Stimulated activated CD8-positive, alpha-beta memory T cell treated with anti-CD3 and anti-CD28 coated beads, Interleukin-2, amount 100 ng/mL, for 1 hour (primary cell): ENCODE measurements around the gene NEGR1.

ENCODE experiments used
- DNase-seq, 2 donors: peaks; one replicate each; pipeline ENCODE4 v3.0.0-alpha.2; 2020; ENCODE audit warnings: low read depth in 2 of 2

The NEGR1 gene

DNA sequence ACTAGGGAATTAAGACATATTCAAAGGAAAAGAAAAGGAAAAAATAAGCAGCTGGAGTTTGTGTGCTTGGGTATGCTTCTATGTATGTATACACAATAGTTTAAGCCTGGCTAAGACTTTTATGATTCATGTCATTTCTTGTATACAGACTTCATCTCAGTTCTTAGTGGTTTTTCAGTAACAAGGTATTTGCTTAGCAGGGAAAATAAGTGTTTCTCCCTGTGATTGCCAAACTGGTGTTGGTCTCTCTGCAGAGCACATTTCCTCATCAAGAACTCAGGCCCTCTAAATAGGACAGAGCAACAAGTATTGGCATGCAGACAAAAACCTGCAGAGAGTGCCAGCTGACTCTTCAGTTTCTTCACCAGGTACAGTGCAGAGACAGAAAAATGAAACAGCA lies 717.1 kb downstream of the NEGR1 start:
- no peak for DNase-seq

DNA sequence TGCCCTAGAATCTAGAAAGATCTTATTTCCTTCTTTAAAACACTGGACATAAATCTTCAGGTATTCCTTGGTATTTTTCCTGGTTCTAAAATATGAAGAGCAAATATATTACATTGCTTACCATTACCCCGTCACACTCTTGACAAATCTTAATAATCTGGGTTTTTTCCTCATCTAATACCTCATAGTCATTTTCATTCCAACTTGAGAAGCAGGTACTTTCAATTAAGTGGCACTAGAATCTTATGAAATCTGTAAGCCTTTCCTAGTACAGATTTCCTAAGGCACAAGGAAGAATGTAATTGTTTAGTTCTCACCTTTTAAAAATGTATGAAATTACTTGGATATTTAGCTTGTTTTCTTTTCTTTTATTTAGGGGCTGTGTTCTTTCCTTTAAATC lies 720.0 kb downstream of the NEGR1 start:
- no peak for DNase-seq

DNA sequence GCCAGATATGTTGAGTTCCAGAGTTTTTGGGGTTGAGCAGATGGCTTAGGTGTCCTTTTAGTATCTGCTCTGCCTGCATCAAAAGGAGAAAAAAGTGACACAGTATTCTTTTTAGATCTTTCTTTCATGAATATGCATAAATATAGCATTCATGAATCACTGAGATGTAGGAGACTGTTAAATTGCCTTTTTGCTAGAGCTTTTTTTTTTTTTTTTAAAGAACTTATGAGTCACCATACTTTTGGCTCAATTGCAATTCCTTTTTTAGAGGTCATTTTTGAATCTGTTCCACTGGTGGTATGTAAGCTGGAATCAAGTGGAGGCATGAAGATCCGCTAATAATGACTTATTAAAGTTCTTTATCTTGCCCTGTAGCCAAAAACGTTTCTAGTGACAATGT lies 720.6 kb downstream of the NEGR1 start:
- DNase-seq = no peak

GRCh38 chr1:71561206-71561605 lies 721.1 kb downstream of the NEGR1 start:
- DNase-seq = no peak

DNA sequence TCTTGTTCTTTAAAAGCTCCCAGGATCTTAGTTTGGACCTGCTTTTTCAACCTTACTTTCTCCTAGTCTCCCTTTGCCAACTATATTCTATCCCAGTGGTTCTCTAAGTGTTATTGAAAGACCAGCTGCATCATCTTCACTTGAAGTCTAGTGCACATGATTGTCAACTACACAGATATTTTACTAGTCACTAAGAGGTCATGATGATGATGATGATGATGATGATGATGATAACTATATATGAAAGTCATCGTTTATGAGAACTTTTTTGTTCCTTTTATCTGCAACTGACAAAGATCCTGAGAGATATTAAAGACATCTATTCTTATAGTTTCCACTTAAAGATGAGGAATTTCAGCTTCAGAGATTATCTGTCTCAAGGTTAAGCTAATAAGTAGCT lies 722.5 kb downstream of the NEGR1 start:
- DNase-seq = no peak

GRCh38 chr1:71557138-71557537 lies 725.2 kb downstream of the NEGR1 start:
- no peak for DNase-seq

DNA sequence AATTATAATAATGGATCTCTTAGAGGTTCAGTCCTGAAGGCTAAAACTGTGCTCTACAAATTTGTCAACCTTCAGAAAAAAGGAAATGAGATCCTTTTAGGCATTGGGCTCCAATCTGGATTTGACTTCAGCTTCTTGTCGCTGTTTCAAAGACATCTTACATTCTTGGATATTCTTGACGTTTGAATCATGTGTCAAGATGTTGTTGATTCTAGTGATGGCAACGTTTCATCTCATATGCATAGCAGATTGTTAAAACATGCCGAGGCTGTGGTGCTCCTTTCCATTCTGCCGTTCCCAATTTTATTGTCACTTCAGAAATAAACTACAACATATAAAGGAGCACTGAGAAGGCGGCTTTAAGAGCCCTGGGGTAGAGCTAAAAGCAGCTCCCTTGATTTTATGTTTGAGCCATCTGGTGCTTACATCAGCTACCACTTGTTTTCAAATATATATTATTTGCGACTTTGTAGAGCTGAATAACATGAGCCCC lies 733.9 kb downstream of the NEGR1 start:
- no peak for DNase-seq

DNA sequence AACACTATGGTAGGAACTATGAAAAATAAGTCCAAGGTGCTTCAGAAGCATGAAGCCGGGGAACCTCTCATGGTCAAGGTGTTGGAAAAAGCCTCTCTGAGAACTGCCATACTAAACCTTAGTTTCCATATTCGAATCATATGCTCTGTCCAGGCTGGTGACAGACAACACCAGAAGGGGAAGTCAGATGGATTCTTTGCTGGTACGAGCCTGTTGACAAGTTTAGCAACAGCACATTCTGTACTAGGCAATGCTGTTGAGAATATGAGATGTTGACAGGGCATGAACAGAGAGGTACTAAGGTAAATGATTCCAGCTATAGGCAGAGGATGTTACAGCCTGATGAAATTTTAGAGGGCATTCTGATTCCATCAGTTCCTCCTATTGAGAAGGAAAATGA lies 740.2 kb downstream of the NEGR1 start:
- no peak for DNase-seq

- DNase-seq = no peak
Measured at GRCh38 chr1:71533950-71534349, 748.4 kb downstream of the NEGR1 start.

DNA sequence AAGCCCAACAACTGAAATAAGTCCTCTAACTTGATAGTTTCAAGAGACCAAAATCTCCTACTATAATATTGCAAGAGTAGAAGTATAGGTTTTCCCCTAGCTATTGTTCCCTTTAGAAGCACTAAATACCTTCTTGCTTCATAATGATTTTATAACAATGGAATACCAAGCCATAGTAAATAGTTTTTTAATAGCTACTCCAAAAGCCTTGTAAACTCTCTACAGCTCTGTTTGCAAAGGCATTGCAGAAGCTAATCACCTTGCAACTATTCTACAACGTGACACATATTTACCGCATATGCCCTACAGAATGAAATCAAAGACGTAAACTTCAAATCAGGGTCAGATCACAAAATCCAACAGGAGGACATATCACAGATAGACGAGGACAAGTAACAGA lies 750.0 kb downstream of the NEGR1 start:
- DNase-seq = no peak

- no peak for DNase-seq
Measured at GRCh38 chr1:71526824-71527223, 755.5 kb downstream of the NEGR1 start.

DNA sequence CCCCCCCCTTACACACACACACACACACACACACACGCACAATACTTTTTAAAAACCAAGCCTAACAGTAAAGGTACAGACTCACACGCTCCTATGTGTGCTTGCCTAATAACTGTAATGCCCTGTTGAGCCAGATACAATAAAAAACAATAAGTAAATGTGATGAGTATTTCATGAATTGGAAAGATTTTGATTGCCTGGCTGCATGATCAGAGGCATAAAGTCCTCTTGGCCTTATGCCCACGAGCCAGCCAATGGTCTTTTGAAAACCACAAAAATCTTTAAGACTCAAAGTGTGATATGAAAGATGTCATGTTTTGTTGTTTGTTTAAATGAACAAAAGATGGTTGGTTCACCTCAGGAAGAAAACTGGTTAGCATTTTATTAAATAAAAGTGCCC lies 759.6 kb downstream of the NEGR1 start:
- DNase-seq = no peak

- DNase-seq = no peak
Measured at GRCh38 chr1:71521655-71522264, 760.6 kb downstream of the NEGR1 start.

- DNase-seq = no peak
Measured at GRCh38 chr1:71511505-71511904, 770.8 kb downstream of the NEGR1 start.

- DNase-seq = no peak
Measured at GRCh38 chr1:71510725-71511124, 771.6 kb downstream of the NEGR1 start.

GRCh38 chr1:71509051-71509595 lies 773.2 kb downstream of the NEGR1 start:
- no peak for DNase-seq

- DNase-seq = no peak
Measured at GRCh38 chr1:71502006-71502405, 780.3 kb downstream of the NEGR1 start.

GRCh38 chr1:71498542-71498941 lies 783.8 kb downstream of the NEGR1 start:
- no peak for DNase-seq

DNA sequence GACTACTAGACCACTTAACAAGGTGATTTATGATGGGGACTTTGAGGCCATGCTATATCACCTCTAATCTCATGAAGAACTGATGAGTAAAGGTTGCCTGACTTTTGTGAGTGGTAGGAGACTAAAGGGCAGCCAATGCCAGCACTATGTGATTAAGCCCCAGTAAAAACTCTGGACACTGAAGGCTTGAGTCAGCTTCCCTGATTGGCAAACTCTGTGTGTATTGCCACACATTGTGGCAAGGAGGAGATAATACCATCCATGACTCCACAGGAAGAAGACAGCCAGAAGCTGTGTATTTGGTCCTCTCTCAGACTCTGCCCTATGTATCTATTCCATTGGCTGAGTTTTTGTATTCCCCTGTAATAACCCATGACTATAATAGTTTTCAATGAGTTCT lies 788.2 kb downstream of the NEGR1 start:
- no peak for DNase-seq

DNA sequence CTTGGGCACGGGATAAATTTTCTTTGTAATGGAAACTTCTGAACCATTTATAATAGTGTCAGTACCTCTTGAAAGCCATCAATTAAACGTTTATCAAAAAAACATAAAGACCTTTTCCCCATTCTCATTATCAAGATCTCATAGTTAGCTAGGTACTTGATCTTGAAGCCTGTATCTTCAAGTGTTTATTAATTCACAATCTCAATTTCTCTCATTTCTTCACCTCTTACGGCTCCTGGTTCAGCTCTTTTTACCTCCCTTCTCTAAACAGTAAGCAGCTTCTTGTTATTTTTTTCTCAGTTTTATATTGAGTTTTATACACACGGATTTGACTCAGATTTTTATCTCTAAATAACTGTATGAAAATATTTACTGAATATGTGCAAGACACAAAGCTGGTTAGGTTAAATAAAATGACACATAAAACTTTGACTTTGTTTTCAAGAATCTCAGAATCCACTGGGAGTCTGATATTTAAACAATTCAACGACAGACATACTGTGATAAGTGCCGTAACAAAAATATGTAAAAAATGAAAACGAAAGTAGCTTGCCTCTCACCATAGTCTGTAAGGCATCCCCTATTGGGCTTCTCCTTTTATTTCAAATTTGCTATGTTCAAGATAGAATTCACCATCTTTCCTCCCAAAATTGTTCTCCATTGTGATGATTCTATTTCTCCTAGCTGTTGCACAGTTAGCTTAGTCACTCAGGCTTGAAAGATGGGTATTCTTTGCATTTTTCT lies 789.9 kb downstream of the NEGR1 start:
- no peak for DNase-seq

DNA sequence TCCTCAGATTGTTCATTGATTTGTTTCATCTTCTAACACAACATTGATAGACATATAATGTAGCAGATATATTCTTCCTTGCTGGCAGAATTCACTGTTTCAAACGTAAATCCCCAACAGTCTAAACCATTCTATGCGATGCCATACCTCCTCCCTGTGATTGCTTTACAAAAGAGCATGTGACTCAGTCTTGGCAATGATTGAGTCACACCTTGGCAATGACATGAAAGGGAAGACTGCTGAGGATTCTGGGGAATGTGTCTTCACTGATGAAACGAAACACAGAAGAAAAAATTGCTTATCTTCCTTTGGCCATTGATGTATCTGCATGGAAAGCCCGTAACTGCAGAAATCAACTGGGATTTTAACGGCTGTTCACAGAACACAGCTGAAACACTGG lies 791.9 kb downstream of the NEGR1 start:
- DNase-seq = no peak

DNA sequence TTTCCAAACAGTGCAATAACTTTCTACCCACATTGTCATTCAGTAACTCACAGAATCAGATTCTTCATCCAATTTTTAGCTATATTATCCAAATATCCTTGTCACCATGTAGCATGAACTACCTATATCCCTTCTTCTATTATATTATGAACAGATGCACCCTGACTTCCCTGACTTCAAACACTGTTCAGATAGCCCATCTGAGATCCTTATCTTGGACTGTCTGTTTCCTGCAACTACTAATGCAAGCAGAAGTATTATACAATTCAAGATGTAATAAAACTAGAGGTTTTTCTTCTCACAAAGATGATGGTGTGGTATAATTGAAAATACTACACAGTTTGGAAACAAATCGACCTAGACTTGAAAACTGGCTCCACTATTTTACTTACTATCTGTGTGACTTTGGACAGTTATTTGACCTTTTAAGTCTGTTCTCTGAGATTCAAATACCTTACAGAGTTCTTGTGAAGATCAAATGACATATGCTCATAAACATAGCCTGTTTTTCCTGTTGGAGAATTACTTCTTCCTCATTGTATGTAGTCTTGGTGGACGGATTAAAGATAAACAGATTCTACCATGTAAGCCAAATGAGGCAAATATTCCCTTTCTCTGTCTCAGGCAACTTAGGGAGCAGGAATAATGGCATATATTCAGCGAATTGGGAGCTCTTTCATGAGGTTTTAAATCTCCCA lies 793.6 kb downstream of the NEGR1 start:
- DNase-seq = no peak

DNA sequence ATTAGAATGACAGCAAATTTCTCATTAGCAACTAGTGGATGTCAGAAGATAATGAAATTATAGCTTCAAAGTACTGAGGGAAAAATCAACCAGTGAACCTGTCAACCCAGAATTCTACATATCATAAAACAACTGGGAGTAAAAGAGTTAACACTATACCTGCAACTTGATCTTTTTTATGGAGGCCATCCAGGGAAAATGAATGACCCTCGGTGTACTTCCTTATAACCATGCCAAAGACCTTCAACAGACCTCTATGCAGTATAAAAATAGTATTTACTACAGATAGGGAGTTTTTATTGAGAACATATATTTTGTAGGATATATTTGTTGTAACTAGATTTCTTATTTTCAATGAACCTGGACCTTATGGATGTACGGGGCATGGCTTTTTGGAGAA lies 809.0 kb downstream of the NEGR1 start:
- no peak for DNase-seq
